ENCODE measurements around the gene CTDSP2.

DNA sequence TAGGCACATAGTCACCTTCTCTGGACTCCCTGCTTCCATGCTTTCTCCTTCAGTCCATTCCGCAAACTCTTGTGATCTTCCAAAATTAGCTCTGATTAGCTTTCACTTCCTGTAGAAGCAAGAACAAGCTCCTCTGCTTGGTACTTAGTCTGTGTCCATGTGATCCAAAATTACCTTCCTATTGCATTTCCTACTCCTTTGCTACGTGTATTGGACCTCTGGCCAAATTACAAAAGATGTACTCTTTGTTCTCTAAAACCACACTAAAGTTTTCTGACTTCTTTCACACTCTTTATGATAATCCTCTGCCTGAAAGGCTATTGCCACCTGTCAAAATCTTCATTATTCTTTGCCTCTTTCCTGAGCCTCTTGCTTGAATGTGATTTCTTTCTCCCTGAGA is 64.7 kb downstream of the CTDSP2 start:
- TF ChIP-seq, protein P1, sequence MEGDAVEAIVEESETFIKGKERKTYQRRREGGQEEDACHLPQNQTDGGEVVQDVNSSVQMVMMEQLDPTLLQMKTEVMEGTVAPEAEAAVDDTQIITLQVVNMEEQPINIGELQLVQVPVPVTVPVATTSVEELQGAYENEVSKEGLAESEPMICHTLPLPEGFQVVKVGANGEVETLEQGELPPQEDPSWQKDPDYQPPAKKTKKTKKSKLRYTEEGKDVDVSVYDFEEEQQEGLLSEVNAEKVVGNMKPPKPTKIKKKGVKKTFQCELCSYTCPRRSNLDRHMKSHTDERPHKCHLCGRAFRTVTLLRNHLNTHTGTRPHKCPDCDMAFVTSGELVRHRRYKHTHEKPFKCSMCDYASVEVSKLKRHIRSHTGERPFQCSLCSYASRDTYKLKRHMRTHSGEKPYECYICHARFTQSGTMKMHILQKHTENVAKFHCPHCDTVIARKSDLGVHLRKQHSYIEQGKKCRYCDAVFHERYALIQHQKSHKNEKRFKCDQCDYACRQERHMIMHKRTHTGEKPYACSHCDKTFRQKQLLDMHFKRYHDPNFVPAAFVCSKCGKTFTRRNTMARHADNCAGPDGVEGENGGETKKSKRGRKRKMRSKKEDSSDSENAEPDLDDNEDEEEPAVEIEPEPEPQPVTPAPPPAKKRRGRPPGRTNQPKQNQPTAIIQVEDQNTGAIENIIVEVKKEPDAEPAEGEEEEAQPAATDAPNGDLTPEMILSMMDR (IDR thresholded peaks at IDR 0.05; ENCODE audit: insufficient read depth, low read length, poor library complexity, severe bottlenecking) = no peak
- TF ChIP-seq EZH2phosphoT487 (conservative IDR thresholded peaks at IDR 0.05; ENCODE audit: low read length) = no peak

All from SU-DHL-6 (cell line).